ENCODE measurements around the gene USP2.

DNA sequence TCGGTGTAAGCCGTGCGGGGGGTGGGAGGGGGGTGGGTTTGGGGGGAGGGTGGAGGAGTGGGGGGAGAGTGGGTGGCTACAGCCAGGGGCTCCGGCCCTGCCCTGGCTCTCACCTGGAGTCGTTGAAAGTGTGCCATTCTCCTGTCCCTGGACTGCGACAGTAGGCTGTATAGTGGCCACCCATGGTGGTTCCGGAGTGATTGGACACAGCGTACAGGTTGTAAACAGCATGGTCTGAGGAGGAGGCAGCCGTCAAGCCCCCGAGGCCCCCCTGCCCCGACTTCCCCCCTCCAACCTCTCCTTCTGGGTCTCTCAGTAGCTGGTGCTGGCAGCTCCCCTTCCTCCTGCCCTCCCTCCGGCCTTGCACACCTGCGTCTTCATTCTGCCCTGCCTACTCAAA lies 24.4 kb downstream of the USP2 start:
- TF ChIP-seq, protein P1, sequence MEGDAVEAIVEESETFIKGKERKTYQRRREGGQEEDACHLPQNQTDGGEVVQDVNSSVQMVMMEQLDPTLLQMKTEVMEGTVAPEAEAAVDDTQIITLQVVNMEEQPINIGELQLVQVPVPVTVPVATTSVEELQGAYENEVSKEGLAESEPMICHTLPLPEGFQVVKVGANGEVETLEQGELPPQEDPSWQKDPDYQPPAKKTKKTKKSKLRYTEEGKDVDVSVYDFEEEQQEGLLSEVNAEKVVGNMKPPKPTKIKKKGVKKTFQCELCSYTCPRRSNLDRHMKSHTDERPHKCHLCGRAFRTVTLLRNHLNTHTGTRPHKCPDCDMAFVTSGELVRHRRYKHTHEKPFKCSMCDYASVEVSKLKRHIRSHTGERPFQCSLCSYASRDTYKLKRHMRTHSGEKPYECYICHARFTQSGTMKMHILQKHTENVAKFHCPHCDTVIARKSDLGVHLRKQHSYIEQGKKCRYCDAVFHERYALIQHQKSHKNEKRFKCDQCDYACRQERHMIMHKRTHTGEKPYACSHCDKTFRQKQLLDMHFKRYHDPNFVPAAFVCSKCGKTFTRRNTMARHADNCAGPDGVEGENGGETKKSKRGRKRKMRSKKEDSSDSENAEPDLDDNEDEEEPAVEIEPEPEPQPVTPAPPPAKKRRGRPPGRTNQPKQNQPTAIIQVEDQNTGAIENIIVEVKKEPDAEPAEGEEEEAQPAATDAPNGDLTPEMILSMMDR (IDR thresholded peaks at IDR 0.05; ENCODE audit: low read depth, low read length), result no peak
- no peak for TF ChIP-seq MYC (IDR thresholded peaks at IDR 0.05; ENCODE audit: low read depth, low read length)

Data from NB4 (cell line).